Skin epidermis (tissue), 12 donors: ENCODE data around the gene GNRHR.
"Not testable (repeated sequence)": the region's sequence is repeated elsewhere in the genome, so short reads cannot be mapped to it uniquely, and the experiment has no call there.

Experiments
- H3K27ac ChIP-seq, 21 experiments: fragments of 200-600 bp; sonication (generic) in 11 of 21; one replicate each; pipeline ENCODE4 v1.5.0; 2020; ENCODE audit warnings: mild to moderate bottlenecking in 3 of 21, inconsistent platforms in 2 of 21, moderate library complexity in 2 of 21
- H3K4me3 ChIP-seq, 7 experiments: fragments of 200-600 bp; sonication (generic) in 2 of 7; one replicate each; pipeline ENCODE4 v1.5.0; 2020; ENCODE audit warnings: inconsistent platforms in 2 of 7, mild to moderate bottlenecking in 2 of 7, moderate library complexity in 1 of 7

The GNRHR gene, protein sequence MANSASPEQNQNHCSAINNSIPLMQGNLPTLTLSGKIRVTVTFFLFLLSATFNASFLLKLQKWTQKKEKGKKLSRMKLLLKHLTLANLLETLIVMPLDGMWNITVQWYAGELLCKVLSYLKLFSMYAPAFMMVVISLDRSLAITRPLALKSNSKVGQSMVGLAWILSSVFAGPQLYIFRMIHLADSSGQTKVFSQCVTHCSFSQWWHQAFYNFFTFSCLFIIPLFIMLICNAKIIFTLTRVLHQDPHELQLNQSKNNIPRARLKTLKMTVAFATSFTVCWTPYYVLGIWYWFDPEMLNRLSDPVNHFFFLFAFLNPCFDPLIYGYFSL

DNA sequence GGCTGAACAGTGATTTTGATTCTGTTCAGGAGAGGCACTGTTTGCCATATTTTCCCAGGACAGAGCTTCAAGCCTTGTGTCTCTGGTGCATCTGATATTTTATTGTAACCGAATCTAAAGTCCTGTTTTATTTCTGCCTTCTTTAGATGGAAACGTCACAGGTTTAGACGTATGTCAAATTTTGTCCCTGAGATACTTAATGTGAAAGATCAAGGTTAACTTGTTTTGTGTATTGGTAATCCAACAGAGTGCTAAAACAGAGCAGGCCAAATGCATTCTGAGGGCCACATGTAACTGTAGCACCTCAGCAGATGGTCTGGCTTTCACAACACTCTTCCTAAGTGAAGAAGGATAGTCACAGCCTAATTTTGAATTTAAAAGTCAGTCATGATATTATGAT is at the start of gene GNRHR:
Gene GNRHR (minus strand): TSS at position 101 of the 400 bp plus-strand sequence. CDS start 53 bp downstream, at position 48.
- H3K27ac ChIP-seq: no peak within 1 kb of the TSS

DNA sequence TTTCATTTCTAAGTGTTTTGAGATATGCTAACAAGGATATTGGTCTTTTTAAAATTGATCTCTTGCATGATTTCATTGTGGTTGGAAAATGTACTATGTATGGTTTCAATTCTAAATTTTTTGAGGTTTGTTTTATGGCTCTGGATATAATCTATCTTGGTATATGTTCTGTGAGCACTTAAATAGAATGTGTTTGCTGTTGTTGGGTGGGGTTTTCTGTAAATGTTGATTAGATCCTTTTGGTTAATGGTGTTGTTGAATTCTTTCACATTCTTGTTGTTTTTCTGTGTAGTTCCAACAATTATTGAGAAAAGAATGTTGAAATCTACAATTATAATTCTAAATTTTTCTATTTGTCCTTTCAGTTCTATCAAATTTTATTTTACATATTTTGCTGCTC is 42.6 kb upstream of the GNRHR start:
- Histone ChIP-seq H3K27ac (no peak overlapping the region), H3K4me3 (no peak overlapping the region)

More for the DNA sequence above, at the start of gene GNRHR:
- H3K4me3 ChIP-seq: no peak within 1 kb of the TSS

DNA sequence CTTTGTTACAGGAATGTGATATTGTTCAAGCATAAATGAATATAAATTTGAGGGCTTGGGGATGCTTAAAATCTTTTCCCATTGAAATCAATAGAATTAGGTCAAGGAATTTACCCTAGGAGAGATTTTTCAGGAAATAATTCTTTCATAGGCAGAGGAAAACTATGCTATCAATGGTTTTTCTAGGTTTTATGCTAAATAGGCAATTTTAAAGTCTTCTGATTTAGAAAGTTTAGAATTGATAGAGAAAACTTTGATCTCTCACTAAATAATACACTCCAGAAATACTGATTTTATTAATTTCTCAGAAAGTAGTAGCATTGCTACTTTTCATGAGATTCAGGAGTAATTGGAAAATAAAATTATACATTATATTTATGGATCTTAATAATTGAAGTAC is 36.5 kb upstream of the GNRHR start:
- no peak overlapping the region for H3K4me3 ChIP-seq
- no peak overlapping the region for H3K27ac ChIP-seq

DNA sequence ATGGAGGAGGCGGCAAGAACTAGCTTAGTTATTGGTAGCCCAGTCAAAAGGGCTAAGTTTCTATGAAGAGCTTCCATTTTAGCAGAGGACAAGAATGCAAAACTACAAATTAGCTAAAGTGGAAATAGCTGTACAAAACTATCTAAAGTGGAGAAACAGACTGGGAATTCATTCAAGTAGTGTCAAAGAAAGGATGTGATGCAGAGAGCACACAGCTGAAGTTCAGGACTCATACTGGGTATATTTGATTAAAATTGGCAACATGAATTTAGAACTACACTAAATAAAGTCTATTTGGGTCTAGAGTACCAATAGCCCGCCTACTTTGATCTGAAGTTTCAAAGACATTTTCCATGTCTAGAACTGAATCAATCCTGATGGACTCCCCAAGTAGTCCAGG is 33.1 kb upstream of the GNRHR start:
- Histone ChIP-seq H3K27ac (no peak overlapping the region), H3K4me3 (no peak overlapping the region)

DNA sequence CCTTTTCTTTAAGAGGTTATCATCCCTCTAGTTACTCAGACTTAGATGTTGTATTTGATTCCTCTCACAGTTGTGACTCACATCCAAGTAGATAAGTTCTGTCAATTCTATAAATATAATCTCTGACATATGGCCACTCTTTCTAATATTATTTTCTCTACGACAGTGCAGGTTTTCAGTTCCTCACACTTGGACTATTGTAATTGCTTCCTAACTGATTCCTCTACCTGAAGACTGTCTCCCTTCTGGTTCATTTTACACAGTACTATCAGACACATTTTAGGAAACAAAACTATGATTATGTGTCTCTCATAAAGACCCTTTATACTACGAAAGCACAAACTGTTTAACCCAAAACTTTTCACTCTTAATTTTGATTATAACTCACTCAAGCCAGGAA is 31.3 kb upstream of the GNRHR start:
- H3K4me3 ChIP-seq: no peak overlapping the region
- no peak overlapping the region for H3K27ac ChIP-seq

DNA sequence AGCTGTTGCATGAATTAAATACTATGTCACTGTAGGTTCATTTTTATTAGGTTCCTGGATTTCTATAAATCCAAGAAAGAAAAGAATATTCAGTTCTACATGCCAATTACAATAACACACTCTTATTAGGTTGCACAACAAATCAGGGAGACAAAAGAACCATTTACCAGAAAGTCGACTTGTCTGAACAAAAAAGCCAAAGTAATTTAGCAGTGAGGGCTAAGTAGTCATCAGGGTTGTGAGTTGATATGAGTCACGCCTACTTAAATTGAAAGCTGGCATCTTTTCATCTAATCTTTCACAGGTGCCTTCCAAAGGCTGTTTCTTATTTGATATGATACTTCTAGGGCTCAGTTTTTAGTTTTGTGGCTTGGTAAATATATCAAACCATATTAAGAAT is 25.4 kb upstream of the GNRHR start:
- H3K4me3 ChIP-seq: no peak overlapping the region
- no peak overlapping the region for H3K27ac ChIP-seq

DNA sequence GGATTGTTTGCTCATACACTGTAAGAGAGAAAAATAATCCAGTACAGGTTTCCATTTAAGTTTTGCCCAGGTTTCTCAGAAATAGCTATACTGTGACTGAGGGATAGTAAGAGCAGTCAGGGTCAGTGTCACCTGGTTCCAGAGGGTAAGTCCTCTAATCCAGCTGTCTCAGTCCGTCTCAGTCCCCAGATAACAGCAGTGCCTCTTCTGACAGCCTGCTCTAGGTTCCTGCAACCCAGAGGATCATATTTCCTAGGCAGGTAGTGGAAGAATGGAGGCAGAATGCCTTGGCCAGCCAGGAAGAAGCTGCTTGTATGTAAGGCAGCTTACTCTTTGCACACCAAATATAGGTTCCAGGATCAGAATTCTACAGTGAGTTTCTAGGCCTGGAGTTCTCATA is 22.6 kb upstream of the GNRHR start:
- Histone ChIP-seq H3K4me3 (no peak overlapping the region), H3K27ac (no peak overlapping the region)

DNA sequence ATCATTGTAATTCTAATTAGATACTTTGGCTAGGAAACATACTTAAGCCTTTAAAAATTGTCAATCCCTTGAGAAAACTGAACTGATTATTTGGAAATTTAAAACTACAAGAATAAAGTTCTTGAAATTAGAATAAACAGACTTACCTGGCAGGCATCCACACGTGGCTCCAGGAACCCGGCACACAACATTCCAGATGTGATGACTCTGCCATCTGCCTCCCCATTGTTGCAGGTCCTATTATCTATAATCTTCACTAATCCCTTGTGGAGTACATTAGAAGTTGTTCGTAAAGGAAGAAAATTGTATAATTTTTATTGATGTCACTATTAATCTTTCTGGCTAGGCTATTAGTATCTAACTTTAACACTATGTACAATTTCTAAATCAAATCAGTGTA is 16.2 kb upstream of the GNRHR start:
- no peak overlapping the region for H3K4me3 ChIP-seq
- no peak overlapping the region for H3K27ac ChIP-seq

DNA sequence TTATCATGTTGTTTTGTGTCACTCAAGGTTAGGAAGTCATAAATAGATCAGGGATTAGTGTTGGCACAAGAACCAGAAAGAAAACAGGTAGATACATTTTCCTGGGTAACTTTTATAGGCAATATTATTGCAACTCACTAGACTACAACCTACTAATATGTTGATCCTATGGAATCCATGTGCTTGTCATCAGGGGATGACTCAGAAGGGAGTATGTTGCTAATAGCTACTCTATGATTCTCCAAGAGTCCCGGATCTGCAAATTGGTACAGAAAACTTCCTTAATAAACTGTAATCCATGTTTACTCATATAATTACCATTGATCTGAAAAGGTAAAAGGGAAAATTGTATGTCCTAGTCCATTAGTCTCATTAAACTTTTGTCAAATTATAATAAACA is 11.7 kb upstream of the GNRHR start:
- no peak overlapping the region for H3K27ac ChIP-seq

DNA sequence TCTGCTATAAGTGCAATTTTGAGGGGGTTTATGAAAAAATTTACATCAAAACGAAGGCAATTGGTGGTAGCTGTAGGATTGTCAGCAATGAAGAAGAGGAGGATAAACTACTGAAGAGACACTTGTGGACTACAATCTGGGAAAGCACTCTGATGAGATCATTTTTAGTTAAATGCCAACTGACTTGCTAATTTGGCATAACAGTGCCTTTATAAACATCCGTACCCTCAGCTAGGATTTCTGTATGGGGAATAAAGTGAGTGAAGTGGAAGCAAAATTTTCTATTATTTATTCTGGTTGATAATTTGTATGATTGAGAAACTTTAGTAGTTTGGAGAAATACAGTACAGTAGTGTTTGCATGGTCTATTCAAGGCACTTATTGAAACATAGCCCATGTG is 11.2 kb upstream of the GNRHR start:
- H3K4me3 ChIP-seq: no peak overlapping the region
- no peak overlapping the region for H3K27ac ChIP-seq

More for the DNA sequence above, 11.7 kb upstream of the GNRHR start:
- no peak overlapping the region for H3K4me3 ChIP-seq

DNA sequence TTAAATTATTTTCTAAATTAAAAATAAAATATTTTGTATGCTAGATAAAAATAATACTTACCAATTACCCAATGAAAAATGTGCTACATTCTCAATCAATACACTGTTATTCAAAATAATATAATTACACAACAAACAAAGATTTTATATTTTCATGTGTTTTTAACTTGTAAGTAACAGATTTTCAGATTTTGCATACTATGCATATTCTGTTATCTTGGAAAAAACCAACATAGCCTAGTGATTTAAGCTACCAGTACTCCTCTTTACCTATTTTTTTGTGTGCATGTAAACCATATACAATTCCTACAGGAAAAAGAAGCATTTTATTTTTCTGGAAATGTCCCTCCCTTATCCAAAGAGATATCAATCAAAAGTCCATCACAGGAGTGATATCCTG is 10.0 kb upstream of the GNRHR start:
- H3K4me3 ChIP-seq: no peak overlapping the region
- H3K27ac ChIP-seq: no peak overlapping the region

DNA sequence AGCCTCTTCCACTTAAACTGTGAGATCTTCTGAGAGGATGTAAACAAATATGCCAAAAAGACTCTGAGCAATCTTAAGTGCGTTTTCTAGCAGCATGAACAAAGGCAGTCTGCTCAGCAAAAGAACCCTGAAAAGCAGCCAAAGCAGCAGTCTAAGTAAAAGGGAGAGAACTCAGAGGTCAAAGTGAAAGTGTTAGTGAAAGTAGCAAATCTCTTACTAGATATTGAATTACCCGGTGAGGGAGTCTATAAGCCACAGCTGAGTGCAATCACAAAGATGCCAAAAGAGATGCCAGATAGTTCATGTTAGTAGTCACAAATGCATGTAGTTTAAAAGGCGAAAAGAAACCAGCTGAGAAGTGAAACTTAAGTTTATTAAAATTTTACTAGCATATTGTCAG is 7.9 kb upstream of the GNRHR start:
- no peak overlapping the region for H3K4me3 ChIP-seq
- no peak overlapping the region for H3K27ac ChIP-seq

DNA sequence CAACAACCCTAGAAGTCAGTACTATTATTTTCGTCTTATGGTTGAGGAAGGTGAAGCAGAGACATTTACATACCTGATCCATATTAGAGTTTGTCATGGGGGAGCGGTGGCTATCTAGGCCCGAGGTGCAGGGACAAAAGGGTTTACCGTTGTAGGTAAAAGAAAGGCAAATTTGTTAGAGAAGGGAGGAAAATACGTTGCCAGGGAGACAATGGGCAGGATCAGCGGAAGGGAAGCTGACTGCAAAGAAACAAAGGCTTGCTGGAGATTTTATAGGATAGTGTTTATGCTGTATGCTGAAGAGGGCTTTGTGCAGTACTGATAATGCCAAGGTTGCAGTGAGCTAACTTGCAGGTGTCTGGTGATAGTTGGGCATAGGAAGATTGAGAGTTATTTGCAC is 2.8 kb upstream of the GNRHR start:
- H3K27ac ChIP-seq, H3K4me3 ChIP-seq: not testable (repeated sequence)

DNA sequence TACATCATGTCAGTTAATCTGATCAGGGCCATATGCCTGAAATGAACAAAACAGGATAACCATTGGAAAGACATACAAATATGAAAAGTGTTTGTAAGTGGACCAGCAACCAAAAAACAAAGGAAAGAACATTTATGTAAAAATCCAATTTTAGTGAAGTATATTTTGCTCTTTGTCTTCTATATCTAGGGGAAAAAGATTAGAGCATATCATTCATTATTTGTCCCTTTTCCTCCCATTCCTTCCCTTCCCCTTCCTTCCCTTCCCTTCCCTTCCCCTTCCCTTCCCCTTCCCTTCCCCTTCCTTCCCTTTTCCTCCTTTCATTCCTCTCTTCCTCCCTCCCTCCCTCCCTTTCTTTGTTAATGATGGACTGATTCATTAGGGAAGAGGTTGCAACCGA is 1.8 kb upstream of the GNRHR start:
- no peak overlapping the region for H3K27ac ChIP-seq
- H3K4me3 ChIP-seq: no peak overlapping the region

DNA sequence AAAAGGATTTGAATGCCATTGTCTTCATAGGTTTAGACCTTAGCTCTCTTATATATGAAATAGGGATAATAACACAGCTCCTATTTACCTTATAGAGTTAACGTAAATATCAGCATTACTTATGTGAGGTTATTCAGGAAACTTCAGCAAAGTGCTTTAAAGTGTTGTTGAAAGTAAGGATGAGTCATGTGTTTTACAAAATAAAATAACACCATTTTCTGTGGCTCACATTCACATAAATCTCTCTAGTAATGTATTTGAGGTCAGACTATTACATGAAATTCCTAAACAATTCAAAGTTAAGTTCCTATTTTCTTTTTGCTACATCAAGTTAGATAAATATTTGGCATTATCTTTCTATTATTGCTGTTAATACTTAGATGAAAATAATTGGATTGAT is 2.9 kb downstream of the GNRHR start:
- no peak overlapping the region for H3K4me3 ChIP-seq
- H3K27ac ChIP-seq: no peak overlapping the region

DNA sequence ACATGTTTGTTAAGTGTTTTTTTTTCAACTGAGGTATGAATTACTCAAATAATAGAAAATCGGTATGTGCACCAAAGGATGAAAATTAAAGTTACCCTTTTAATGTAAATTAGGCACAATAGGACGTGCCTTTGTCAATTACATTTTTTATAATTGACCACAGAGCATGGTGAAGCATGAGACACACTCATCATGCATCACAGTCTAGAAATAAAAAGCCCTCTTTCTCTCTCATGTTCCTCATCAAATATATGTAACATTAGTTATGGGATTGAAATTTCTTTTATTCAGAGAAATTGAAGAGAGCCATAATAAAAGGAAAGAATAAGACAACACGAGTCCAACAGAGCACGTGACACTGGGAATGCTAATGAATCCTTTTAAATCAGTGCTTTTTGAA is 3.5 kb downstream of the GNRHR start:
- no peak overlapping the region for H3K4me3 ChIP-seq

DNA sequence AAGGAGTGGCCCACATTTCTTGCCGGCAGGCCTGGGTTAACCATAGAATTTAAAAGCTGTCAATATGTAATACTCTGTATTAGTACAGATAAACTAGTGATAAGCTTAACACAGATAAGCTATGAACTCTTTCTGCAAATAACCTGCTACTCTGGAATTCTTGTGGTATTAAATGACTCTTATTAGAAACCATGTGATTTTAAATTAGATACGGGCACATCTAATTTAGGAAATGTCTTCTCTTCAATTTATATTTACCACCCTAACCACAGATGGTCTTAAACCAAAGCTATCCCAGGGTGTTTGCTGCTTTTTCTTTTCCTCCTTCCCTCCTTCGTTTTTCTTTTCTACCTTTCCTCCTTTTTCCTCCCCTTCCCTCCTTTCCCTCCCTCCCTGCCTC is 4.9 kb downstream of the GNRHR start:
- no peak overlapping the region for H3K4me3 ChIP-seq
- no peak overlapping the region for H3K27ac ChIP-seq

More for the DNA sequence above, 3.5 kb downstream of the GNRHR start:
- no peak overlapping the region for H3K27ac ChIP-seq

DNA sequence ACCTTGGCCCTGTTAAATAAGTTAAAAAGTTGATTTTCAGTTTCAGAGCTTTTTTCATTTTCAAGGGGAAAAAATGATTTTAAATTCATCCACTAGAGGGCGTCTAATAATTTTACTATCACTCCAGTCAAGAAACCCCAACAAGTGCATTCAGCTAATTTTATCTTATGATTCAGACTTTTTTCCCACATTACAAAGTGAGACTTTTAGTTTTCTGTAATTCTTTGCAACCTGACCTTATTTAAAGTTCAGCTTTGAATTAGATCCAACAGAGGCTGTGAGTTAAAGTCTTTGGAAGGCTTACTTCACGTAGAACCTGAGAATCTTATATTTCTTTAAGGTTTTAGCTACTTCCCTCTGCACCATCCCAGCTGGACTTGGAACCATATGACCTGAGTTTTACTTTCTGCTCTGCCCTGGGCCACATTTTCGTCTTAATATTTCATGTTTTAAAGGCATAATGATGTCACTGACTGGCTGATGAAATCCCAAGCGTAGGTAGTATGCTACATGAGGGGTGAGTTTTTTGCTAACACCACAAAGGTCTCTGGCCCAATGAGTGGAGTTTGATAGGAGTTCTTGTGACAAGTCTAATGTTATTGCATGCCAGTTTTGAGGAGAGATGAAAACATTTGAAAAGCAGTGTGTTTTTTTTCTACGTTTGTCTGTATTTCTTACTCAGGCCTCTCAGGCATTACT is 7.2 kb downstream of the GNRHR start:
- Histone ChIP-seq H3K4me3 (no peak overlapping the region), H3K27ac (no peak overlapping the region)

DNA sequence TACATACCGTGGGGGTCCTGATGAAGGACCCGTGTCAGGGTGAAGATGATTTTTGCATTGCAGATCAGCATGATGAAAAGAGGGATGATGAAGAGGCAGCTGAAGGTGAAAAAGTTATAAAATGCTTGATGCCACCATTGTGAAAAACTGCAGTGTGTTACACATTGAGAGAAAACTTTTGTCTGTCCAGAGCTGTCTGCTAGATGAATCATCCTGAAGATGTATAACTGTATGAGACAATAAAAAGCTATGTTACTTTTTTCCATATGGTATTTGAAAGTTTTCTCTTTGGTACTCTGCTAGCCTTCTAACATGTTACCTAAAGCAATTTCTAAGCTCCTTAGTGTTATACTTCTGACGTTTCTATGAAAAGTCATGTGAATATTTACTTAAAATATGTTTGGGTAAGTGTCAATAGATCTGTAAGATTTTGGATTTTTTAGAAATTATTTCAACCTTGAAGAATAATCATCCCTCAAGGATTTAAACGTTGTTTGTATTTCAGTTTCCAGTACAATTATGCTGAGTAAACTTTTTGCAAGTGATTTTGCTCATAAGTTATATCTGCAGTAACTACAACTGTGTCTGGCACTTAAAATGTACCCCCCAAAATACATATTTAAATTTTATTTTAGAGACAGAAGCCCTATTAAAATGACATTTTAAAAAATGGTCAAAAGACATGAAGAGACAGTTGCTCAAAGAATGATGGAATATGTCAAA is 9.5 kb downstream of the GNRHR start:
- H3K4me3 ChIP-seq: no peak overlapping the region
- no peak overlapping the region for H3K27ac ChIP-seq

DNA sequence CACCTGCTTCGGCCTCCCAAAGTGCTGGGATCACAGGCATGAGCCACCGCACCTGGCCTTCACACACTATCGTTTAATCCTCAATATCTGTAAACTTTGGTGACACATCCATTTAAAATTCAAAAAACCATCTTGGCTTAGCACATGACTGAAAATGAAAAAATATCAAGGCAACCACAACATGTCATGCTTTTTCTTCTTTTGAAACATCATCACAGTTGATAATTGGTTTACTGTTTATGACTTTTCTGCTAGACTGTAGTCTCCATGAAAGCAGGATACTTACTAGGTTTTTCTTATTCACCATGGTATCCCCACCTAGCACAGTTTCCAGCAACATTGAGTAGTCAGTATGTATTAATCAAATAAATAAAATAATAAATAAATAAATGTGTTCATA is 11.0 kb downstream of the GNRHR start:
- H3K4me3 ChIP-seq: no peak overlapping the region
- H3K27ac ChIP-seq: no peak overlapping the region

DNA sequence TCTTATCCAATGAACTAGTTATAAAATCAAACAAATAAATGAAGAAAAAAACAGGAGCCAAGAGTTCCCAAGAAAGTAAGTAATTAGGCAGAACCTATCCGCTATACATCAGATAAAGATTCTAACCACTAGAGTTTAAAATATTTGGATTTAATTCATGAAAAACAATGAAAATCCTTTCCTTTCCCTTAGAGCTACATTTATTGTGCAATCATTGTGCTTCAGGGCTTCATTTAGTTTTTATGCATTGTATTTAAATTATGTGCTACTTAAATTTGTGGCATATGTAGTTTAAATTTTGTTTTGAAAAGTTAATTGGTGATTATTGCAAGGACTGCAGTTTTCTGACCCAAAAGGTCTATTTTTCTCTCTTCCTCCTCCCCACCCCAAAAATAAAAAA is 17.9 kb downstream of the GNRHR start:
- H3K4me3 ChIP-seq: no peak overlapping the region
- H3K27ac ChIP-seq: no peak overlapping the region
